BLaER1 treated with 17β-estradiol and CSF1 and Interleukin-3, amounts not matched to agents 10 nM and 100 nM (cell line): ENCODE data around the gene PPM1J.

Experiments
- H3K27ac ChIP-seq, 11 experiments: shearing (Covaris generic); formaldehyde crosslinking; 2 replicates each; pipeline ENCODE4 v1.8.1; 2022
- H3K27me3 ChIP-seq, 11 experiments: shearing (Covaris generic); formaldehyde crosslinking; 2 replicates each; pipeline ENCODE4 v1.8.1; 2022
- H3K36me3 ChIP-seq, 11 experiments: shearing (Covaris generic); formaldehyde crosslinking; 2 replicates each; pipeline ENCODE4 v1.8.1; 2022
- H3K4me1 ChIP-seq, 10 experiments: shearing (Covaris generic); formaldehyde crosslinking; 2 replicates each; pipeline ENCODE4 v1.8.1; 2022
- H3K4me2 ChIP-seq, 11 experiments: shearing (Covaris generic); formaldehyde crosslinking; 2 replicates each; pipeline ENCODE4 v1.8.1; 2022
- H3K4me3 ChIP-seq, 10 experiments: shearing (Covaris generic); formaldehyde crosslinking; 2 replicates each; pipeline ENCODE4 v1.8.1; 2022
- H3K9ac ChIP-seq, 11 experiments: shearing (Covaris generic); formaldehyde crosslinking; 2 replicates each; pipeline ENCODE4 v1.8.1; 2022
- H3K9me3 ChIP-seq, 11 experiments: shearing (Covaris generic); formaldehyde crosslinking; replicated peaks in 1 of 11; 2 replicates each; pipeline ENCODE4 v1.8.1; 2022
- H4K20me1 ChIP-seq, 11 experiments: shearing (Covaris generic); formaldehyde crosslinking; 2 replicates each; pipeline ENCODE4 v1.8.1; 2022
- Cebpa-rat ChIP-seq, 11 experiments: shearing (Covaris generic); IDR thresholded peaks; 2 replicates each; pipeline ENCODE4 v1.8.1; 2022

Gene PPM1J

GRCh38 chr1:112715264-112716053, at the start of gene PPM1J:
PPM1J (minus strand) TSS chr1:112715332; CDS start chr1:112715301, 31 bp downstream.
- H3K4me3 ChIP-seq, result peak within 1 kb of the TSS; percentile 64 to 80 (median 67)
- no peaks in the 10 kb centered on the region for H3K9me3 ChIP-seq
- no peaks in the 10 kb centered on the region for H3K36me3 ChIP-seq
- peak within 1 kb of the TSS; percentile 52 to 73 (median 67) for H3K9ac ChIP-seq
- no peak for TF ChIP-seq Cebpa-rat (IDR thresholded peaks at IDR 0.05)
- H3K27me3 ChIP-seq, result peaks cover 0 to 18% (median 11%) of the 10 kb centered on the region in 11 experiments; a peak in 17 of 22 replicates
- H3K27ac ChIP-seq, result peak within 1 kb of the TSS in 6 of 11 experiments; percentile 6 to 46 (median 20); a peak in 6 of 22 replicates
- H4K20me1 ChIP-seq, result peaks cover 0 to 18% (median 10%) of the 10 kb centered on the region in 11 experiments; a peak in 15 of 22 replicates
- H3K4me1 ChIP-seq, result peaks cover 30 to 60% (median 53%) of the 10 kb centered on the region in 10 experiments
- H3K4me2 ChIP-seq, result peak within 1 kb of the TSS; percentile 97 to 100 (median 100)

- peaks cover 14 to 38% (median 23%) of the 10 kb centered on the region in 10 experiments for H3K4me1 ChIP-seq
- H3K27ac ChIP-seq, result peak overlapping the region in 1 of 11 experiments; percentile 54; a peak in 3 of 22 replicates
- no peak overlapping the region for H3K4me3 ChIP-seq
- no peak for TF ChIP-seq Cebpa-rat (IDR thresholded peaks at IDR 0.05)
- H3K9me3 ChIP-seq, result peaks cover 10 to 18% (median 15%) of the 10 kb centered on the region in 11 experiments; a peak in 19 of 22 replicates
- no peaks in the 10 kb centered on the region for H3K36me3 ChIP-seq
- no peaks in the 10 kb centered on the region for H3K27me3 ChIP-seq
- peak overlapping the region in 2 of 11 experiments; percentile 9 to 26; a peak in 1 of 22 replicates for H3K9ac ChIP-seq
- H3K4me2 ChIP-seq, result peak overlapping the region; percentile 11 to 71 (median 56); a peak in 21 of 22 replicates
- H4K20me1 ChIP-seq, result no peaks in the 10 kb centered on the region
Observed at GRCh38 chr1:112762541-112763500, 47.7 kb upstream of the PPM1J start.

GRCh38 chr1:112761714-112762480, 46.8 kb upstream of the PPM1J start:
- Histone ChIP-seq H3K4me3 (no peak overlapping the region), H3K4me2 (peak overlapping the region in 10 of 11 experiments; percentile 23 to 71 (median 60); a peak in 20 of 22 replicates), H3K27ac (peak overlapping the region in 1 of 11 experiments; percentile 54; a peak in 1 of 22 replicates), H3K4me1 (peaks cover 14 to 38% (median 23%) of the 10 kb centered on the region in 10 experiments), H3K36me3 (no peaks in the 10 kb centered on the region), H3K9ac (peak overlapping the region in 1 of 11 experiments; percentile 26; a peak in 1 of 22 replicates), H3K27me3 (no peaks in the 10 kb centered on the region), H4K20me1 (no peaks in the 10 kb centered on the region), H3K9me3 (peaks cover 8 to 12% (median 10%) of the 10 kb centered on the region in 11 experiments; a peak in 19 of 22 replicates)
- no peak for TF ChIP-seq Cebpa-rat (IDR thresholded peaks at IDR 0.05)

GRCh38 chr1:112759228-112759627, 44.1 kb upstream of the PPM1J start:
- TF ChIP-seq Cebpa-rat (IDR thresholded peaks at IDR 0.05), result no peak
- H3K9ac ChIP-seq, result no peak overlapping the region
- H3K36me3 ChIP-seq, result no peaks in the 10 kb centered on the region
- H3K4me1 ChIP-seq, result peaks cover 14 to 38% (median 23%) of the 10 kb centered on the region in 10 experiments
- H4K20me1 ChIP-seq, result no peaks in the 10 kb centered on the region
- H3K9me3 ChIP-seq, result peaks cover 8 to 15% (median 12%) of the 10 kb centered on the region in 11 experiments; a peak in 21 of 22 replicates
- H3K27me3 ChIP-seq, result no peaks in the 10 kb centered on the region
- H3K27ac ChIP-seq, result no peak overlapping the region
- H3K4me2 ChIP-seq, result peak overlapping the region in 2 of 11 experiments; percentile 25 to 35; a peak in 2 of 22 replicates
- H3K4me3 ChIP-seq, result no peak overlapping the region

GRCh38 chr1:112754116-112754628, 39.0 kb upstream of the PPM1J start:
- TF ChIP-seq Cebpa-rat (IDR thresholded peaks at IDR 0.05), result no peak
- H3K4me1 ChIP-seq, result peaks cover 0 to 4% (median 0%) of the 10 kb centered on the region in 10 experiments; a peak in 3 of 20 replicates
- no peak overlapping the region for H3K4me2 ChIP-seq
- H4K20me1 ChIP-seq, result no peaks in the 10 kb centered on the region
- no peaks in the 10 kb centered on the region for H3K36me3 ChIP-seq
- H3K4me3 ChIP-seq, result no peak overlapping the region
- H3K27ac ChIP-seq, result no peak overlapping the region
- no peaks in the 10 kb centered on the region for H3K27me3 ChIP-seq
- no peak overlapping the region for H3K9ac ChIP-seq
- peaks cover 21 to 33% (median 26%) of the 10 kb centered on the region in 11 experiments for H3K9me3 ChIP-seq

GRCh38 chr1:112748396-112748795, 33.3 kb upstream of the PPM1J start:
- Histone ChIP-seq H3K27me3 (no peaks in the 10 kb centered on the region), H3K4me1 (no peaks in the 10 kb centered on the region), H4K20me1 (no peaks in the 10 kb centered on the region), H3K9me3 (peaks cover 12 to 23% (median 19%) of the 10 kb centered on the region in 11 experiments), H3K4me3 (no peak overlapping the region), H3K9ac (no peak overlapping the region), H3K27ac (no peak overlapping the region), H3K4me2 (no peak overlapping the region), H3K36me3 (no peaks in the 10 kb centered on the region)
- no peak for TF ChIP-seq Cebpa-rat (IDR thresholded peaks at IDR 0.05)

GRCh38 chr1:112744009-112744578, 29.0 kb upstream of the PPM1J start:
- TF ChIP-seq Cebpa-rat (IDR thresholded peaks at IDR 0.05), result no peak
- H3K9me3 ChIP-seq, result peaks cover 15 to 31% (median 24%) of the 10 kb centered on the region in 11 experiments
- H3K4me3 ChIP-seq, result no peak overlapping the region
- H3K27me3 ChIP-seq, result no peaks in the 10 kb centered on the region
- no peaks in the 10 kb centered on the region for H3K4me1 ChIP-seq
- H3K36me3 ChIP-seq, result no peaks in the 10 kb centered on the region
- H3K4me2 ChIP-seq, result no peak overlapping the region
- no peak overlapping the region for H3K9ac ChIP-seq
- no peaks in the 10 kb centered on the region for H4K20me1 ChIP-seq
- H3K27ac ChIP-seq, result no peak overlapping the region
